ENCODE measurements around the gene PRKCB.

PRKCB gene

DNA sequence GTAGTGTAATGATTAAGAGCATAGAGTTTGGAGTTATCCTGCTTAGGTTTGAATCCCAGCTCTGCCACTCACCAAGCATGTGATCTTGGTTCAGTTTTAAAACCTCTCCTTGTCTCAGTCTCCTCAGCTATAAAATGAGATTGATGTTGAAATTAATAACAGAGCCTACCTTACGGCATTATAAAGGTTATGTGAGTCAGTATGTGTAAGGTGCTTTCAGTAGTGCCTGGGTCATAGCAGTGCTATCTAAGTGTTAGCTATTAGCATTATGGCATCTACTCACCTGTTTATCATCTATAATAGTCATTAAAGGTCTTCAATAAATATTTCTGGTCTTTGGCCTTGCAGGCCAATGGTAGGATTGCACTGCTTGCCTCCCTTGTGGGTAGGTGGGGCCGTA is 53.4 kb downstream of the PRKCB start:
- 60 to 83% methylated on average over 1 of the region's 2 CpGs for WGBS, 2 experiments (ENCODE audit: insufficient coverage in 2 of 2)

DNA sequence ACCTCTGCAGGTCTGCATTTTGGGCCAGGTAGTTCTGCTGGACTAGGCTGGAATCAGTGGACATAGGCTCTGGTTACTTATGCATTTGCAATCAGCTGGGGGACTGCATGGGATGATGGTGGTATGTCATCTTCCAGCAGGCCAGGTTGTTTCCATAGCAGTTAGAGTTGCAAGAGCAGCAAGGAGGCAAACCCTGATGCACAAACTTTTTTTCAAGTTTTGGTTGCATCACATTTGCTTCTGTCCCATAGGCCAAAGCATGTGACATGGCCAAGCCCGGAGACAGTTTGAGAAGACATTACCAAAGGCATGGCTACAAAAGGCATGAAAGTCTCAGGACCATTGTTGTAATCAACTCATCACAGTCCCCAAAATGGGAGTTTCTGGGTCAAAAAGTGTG is 58.2 kb downstream of the PRKCB start:
- Histone ChIP-seq H3K4me1 (ENCODE audit: control insufficient read depth, insufficient read depth, low read length, poor library complexity, severe bottlenecking) (no peaks in the 10 kb centered on the region), H3K9me3 (ENCODE audit: control insufficient read depth, low read length) (no peaks in the 10 kb centered on the region), H3K27ac (ENCODE audit: low read depth, low read length, severe bottlenecking) (no peak overlapping the region), H3K4me3 (ENCODE audit: extremely low read depth, insufficient read depth, low read length, poor library complexity, severe bottlenecking) (no peak overlapping the region), H3K36me3 (ENCODE audit: control insufficient read depth, insufficient read depth, low read length) (no peaks in the 10 kb centered on the region)
- 100% methylated on average over 1 of the region's 1 CpG; no CpG with 5 or more reads in 1 of the 2 experiments for WGBS, 2 experiments (ENCODE audit: insufficient coverage in 2 of 2)

More for the DNA sequence above, 53.4 kb downstream of the PRKCB start:
- no peak overlapping the region for H3K27ac ChIP-seq (ENCODE audit: low read depth, low read length, severe bottlenecking)
- H3K36me3 ChIP-seq (ENCODE audit: control insufficient read depth, insufficient read depth, low read length) = no peaks in the 10 kb centered on the region
- H3K4me1 ChIP-seq (ENCODE audit: control insufficient read depth, insufficient read depth, low read length, poor library complexity, severe bottlenecking) = no peaks in the 10 kb centered on the region
- no peak overlapping the region for H3K4me3 ChIP-seq (ENCODE audit: extremely low read depth, insufficient read depth, low read length, poor library complexity, severe bottlenecking)
- H3K9me3 ChIP-seq (ENCODE audit: control insufficient read depth, low read length) = no peaks in the 10 kb centered on the region

DNA sequence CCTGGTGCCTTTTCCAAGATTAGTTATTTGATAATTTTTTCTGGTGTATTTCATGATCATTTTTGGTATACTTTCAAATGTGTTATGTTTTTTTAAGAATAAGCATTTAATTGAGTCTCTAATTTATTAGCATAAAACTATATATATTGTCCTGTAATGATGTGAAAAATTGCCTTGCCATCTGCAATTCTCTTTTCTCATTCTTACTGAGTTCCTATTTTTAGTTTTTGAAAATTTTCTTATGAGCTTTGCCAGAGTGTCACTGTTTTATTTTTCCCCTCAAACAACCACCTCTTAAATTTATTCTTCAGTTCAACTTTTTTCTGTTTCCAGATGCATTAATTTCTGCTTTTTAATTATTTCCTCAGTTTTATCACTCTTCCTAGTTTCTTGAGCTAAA is 59.3 kb downstream of the PRKCB start:
- no peaks in the 10 kb centered on the region for H3K4me1 ChIP-seq (ENCODE audit: control insufficient read depth, insufficient read depth, low read length, poor library complexity, severe bottlenecking)
- no peak overlapping the region for H3K4me3 ChIP-seq (ENCODE audit: extremely low read depth, insufficient read depth, low read length, poor library complexity, severe bottlenecking)
- H3K36me3 ChIP-seq (ENCODE audit: control insufficient read depth, insufficient read depth, low read length) = no peaks in the 10 kb centered on the region
- H3K9me3 ChIP-seq (ENCODE audit: control insufficient read depth, low read length) = no peaks in the 10 kb centered on the region
- no peak overlapping the region for H3K27ac ChIP-seq (ENCODE audit: low read depth, low read length, severe bottlenecking)

DNA sequence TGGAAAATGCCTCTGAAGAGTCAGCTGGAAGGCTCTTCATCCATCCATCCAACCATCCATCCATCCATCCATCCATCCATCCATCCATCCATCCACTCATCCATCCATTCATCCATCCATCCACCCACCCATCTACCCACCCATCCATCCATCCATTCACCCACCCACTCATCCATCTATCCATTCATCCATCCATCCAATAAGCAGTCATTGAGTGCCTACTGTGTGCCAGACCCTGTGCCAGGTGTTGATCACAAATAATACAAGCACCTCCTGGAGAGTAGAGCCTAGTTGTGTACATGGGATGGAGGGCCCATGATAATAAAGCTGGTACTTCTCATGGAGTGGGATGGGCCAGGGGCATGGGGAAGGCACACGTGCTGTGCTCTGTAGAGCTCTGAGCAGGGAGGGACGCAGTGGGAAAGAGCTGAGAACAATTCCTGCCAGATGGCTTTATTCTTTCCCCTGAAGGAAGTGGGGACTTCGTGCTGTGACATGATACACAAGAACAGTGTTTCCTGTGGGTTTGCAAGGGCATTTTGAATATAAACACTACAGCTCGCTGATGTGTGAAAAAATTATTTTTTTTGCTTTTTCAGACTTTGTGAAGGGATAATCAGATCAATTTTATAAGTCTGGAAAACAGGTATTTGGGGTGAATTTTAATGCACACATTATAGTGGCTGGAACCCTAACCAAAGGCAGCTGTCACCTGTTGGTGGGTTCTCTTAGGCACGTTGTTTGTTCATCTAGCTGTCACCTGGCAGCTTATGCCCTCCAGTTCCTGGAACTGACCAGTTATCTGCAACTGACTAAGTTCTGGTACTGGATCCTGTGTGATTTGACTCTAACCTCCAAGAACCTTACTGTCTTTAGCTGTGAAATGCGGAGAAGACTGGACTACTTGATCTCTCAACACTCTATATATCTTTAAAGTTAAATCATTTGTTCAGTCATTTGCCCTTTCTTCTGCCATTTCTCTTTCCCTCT is 61.3 kb downstream of the PRKCB start:
- H3K36me3 ChIP-seq (ENCODE audit: control insufficient read depth, insufficient read depth, low read length) = no peaks in the 10 kb centered on the region
- H3K27ac ChIP-seq (ENCODE audit: low read depth, low read length, severe bottlenecking) = no peak overlapping the region
- H3K4me3 ChIP-seq (ENCODE audit: extremely low read depth, insufficient read depth, low read length, poor library complexity, severe bottlenecking) = no peak overlapping the region
- WGBS, 2 experiments (ENCODE audit: insufficient coverage in 2 of 2) = 76 to 87% methylated on average over 6 of the region's 6 CpGs
- H3K4me1 ChIP-seq (ENCODE audit: control insufficient read depth, insufficient read depth, low read length, poor library complexity, severe bottlenecking) = peaks cover 16% of the 10 kb centered on the region
- H3K9me3 ChIP-seq (ENCODE audit: control insufficient read depth, low read length) = no peaks in the 10 kb centered on the region

DNA sequence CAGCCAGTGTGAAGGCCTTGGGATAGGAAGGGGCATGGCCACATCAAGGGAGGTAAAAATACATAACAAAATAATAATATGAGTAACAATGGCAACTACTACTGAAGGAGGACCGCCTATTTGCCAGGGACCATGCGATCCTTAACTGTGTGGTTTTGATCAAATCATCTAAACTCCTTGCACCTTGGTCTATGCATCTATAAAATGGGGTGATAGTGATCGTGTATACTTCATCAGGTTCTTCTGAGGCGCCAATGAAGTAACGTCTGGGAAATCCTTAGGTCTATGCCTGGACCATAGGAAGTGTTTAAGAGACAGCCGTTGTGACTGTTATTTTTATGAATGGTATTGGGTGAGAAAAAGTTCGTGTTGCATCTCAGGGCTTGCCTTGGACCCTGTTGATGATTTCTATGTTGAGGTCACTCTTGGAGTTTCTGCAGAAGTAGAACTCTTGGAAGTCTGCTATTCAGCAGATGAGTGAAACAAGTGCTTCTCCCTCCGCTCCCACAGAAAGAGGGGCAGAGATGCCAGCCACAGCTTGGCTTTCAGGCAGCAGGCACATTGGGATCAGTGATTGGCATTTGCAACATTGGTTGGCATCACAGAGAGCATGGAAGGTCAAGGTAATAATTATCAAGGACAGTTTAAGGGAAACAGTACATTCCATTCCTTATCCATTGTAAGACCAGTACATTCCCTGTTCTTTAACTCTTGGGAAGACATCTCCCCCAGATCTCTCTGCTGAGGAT is 63.1 kb downstream of the PRKCB start:
- Histone ChIP-seq H3K4me3 (ENCODE audit: extremely low read depth, insufficient read depth, low read length, poor library complexity, severe bottlenecking) (no peak overlapping the region), H3K27ac (ENCODE audit: low read depth, low read length, severe bottlenecking) (no peak overlapping the region), H3K36me3 (ENCODE audit: control insufficient read depth, insufficient read depth, low read length) (no peaks in the 10 kb centered on the region), H3K9me3 (ENCODE audit: control insufficient read depth, low read length) (no peaks in the 10 kb centered on the region), H3K4me1 (ENCODE audit: control insufficient read depth, insufficient read depth, low read length, poor library complexity, severe bottlenecking) (peaks cover 19% of the 10 kb centered on the region)
- WGBS, 2 experiments (ENCODE audit: insufficient coverage in 2 of 2) = 91 to 93% methylated on average over 5 to 6 of the region's 8 CpGs

DNA sequence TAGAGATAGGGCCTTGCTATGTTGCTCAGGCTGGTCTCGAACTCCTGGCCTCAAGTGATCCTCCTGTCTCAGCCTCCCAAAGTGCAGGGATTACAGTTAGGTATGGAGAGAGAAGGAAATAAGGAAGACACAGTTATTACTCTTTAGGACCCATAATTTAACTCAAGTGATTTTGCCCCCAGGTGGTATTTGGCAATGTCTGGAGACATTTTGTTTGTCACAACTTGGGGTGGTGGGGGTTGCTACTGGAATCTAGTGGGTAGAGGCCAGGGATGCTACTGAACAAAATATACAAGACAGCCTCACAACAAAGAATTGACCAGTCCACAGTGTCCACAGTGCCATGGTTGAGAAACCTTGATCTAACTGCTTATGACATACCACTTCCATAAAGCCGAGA is 64.1 kb downstream of the PRKCB start:
- Histone ChIP-seq H3K4me1 (ENCODE audit: control insufficient read depth, insufficient read depth, low read length, poor library complexity, severe bottlenecking) (peaks cover 24% of the 10 kb centered on the region), H3K27ac (ENCODE audit: low read depth, low read length, severe bottlenecking) (no peak overlapping the region), H3K9me3 (ENCODE audit: control insufficient read depth, low read length) (no peaks in the 10 kb centered on the region), H3K36me3 (ENCODE audit: control insufficient read depth, insufficient read depth, low read length) (no peaks in the 10 kb centered on the region), H3K4me3 (ENCODE audit: extremely low read depth, insufficient read depth, low read length, poor library complexity, severe bottlenecking) (no peak overlapping the region)
- no CpG with 5 or more reads among the region's 2 CpGs for WGBS, 2 experiments (ENCODE audit: insufficient coverage in 2 of 2)

DNA sequence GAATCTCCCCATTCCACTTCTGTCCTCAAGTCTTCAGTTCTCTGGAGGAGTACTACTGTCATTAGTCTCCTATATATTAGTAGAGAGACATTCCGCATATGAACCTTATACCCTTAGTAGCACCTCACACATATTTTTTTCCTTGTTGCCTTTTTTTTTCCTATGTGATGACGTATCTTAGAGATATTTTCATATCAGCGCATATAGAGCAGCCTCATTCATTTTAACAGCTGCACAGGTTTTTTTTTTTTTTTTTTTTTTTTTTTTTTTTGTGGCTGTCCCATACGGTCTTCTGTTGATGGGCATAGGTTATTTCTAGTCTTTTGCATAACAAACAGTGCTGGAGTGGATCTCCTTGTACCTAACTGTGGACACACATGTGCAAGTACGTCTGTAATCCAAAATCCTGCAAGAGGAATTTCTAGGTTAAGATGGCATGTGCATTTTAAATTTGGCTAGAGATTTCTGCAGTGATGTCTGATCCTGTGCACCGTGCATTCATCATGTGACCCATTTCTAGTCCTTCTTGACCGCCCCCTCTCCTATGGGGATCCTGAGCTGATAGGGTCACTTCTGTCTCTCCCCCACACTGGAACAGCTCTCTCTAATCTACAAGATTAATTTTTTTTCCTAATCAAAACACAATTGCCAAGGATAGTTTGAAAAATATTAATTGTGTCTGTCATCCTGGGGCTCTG is 64.8 kb downstream of the PRKCB start:
- Histone ChIP-seq H3K4me1 (ENCODE audit: control insufficient read depth, insufficient read depth, low read length, poor library complexity, severe bottlenecking) (peaks cover 31% of the 10 kb centered on the region), H3K27ac (ENCODE audit: low read depth, low read length, severe bottlenecking) (peak overlapping the region; percentile 91), H3K9me3 (ENCODE audit: control insufficient read depth, low read length) (no peaks in the 10 kb centered on the region), H3K36me3 (ENCODE audit: control insufficient read depth, insufficient read depth, low read length) (no peaks in the 10 kb centered on the region), H3K4me3 (ENCODE audit: extremely low read depth, insufficient read depth, low read length, poor library complexity, severe bottlenecking) (no peak overlapping the region)
- 87 to 100% methylated on average over 3 of the region's 7 CpGs for WGBS, 2 experiments (ENCODE audit: insufficient coverage in 2 of 2)

DNA sequence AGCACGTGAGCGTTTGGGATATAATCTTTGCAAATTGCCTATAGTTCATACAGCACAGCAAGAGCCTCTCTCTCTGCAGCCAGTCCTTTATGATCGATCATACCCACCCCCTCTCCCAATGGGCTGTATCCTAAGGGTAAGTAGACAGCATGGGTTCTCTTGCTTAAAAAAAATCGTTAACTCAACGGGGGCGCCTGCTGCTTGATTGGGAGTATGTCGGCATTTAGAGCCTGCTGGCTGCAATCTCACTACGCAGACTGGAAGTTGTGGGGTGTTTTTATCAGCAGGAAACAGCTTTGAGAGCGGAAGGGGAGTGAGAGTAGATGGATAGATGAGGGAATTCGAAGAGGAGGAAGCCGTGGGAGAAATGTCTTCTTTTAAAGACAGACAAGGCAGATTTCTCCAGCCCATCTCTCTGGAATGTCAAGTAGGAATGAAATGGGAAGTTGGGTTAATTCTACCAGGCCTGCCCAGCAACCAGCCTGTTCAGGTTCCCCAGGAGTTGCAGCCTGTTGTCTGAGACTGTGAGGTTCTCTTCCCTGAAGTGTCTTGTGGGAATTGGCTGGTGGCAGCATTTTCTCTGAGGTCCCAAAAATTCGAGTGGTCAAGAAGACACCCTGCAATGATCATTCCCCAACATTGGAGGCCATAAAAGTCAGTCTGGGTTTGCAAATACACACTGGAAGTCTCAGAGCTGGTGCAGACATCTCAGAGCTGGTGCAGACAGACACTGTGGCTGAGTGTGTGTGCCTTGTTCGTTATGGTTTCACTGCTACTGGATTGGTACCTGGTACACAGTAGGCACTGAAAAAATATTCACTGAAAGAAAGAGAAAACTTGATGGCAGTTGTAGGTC is 65.6 kb downstream of the PRKCB start:
- Histone ChIP-seq H3K9me3 (ENCODE audit: control insufficient read depth, low read length) (no peaks in the 10 kb centered on the region), H3K4me3 (ENCODE audit: extremely low read depth, insufficient read depth, low read length, poor library complexity, severe bottlenecking) (no peak overlapping the region), H3K4me1 (ENCODE audit: control insufficient read depth, insufficient read depth, low read length, poor library complexity, severe bottlenecking) (peaks cover 36% of the 10 kb centered on the region), H3K36me3 (ENCODE audit: control insufficient read depth, insufficient read depth, low read length) (no peaks in the 10 kb centered on the region), H3K27ac (ENCODE audit: low read depth, low read length, severe bottlenecking) (peak overlapping the region; percentile 91)
- 42 to 59% methylated on average over 8 to 9 of the region's 13 CpGs for WGBS, 2 experiments (ENCODE audit: insufficient coverage in 2 of 2)

DNA sequence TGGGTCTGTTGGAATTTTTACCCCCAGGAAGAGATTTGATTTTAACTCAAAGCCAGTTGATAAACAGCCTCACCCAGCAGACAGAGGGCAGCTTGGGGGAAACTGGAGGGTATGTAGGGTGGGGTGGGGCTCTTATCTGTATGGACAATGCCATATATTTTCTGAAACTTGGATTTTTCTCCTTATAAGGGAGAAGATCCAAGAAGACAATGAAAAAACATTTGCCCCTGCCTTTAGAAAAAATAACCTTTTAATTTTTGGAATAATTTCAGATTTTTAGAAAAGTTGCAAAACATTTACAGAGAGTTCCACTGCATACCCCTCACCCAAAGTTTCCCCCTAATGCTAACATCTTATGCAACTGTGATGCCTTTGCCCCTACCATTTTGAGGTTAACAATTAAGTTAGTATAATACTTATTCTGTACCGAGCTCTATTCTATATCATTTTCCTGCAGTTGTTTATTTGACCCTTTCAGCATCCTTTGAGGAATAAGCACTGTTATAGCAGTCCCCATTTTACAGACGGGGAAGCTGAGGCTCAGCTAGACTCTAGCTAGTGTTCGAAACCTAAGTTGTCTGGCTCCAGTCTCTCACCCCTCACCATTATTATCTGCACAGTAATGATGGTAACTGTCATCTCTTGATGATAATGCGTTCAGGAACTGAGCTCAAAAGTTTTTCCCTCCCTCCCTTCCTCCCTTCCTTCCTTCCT is 66.4 kb downstream of the PRKCB start:
- no peaks in the 10 kb centered on the region for H3K9me3 ChIP-seq (ENCODE audit: control insufficient read depth, low read length)
- no peaks in the 10 kb centered on the region for H3K36me3 ChIP-seq (ENCODE audit: control insufficient read depth, insufficient read depth, low read length)
- peaks cover 38% of the 10 kb centered on the region for H3K4me1 ChIP-seq (ENCODE audit: control insufficient read depth, insufficient read depth, low read length, poor library complexity, severe bottlenecking)
- H3K4me3 ChIP-seq (ENCODE audit: extremely low read depth, insufficient read depth, low read length, poor library complexity, severe bottlenecking) = no peak overlapping the region
- WGBS, 2 experiments (ENCODE audit: insufficient coverage in 2 of 2) = 78 to 100% methylated on average over 1 to 2 of the region's 4 CpGs
- peak overlapping the region; percentile 91 for H3K27ac ChIP-seq (ENCODE audit: low read depth, low read length, severe bottlenecking)

Measured in mesodermal cell (in vitro differentiated cells).